GM04504 (cell line): ENCODE data around the gene GPR179.
A peak's percentile ranks its signal among the peaks of the same experiment; 100 is the strongest.

Experiments used
- DNase-seq: peaks from one replicate; pipeline ENCODE4 v3.0.0-alpha.2; 2012; ENCODE audit warnings: low read depth

The GPR179 gene

GRCh38 chr17:38343608-38344419 lies at the start of gene GPR179:
Gene GPR179 (minus strand): TSS chr17:38343956. CDS start chr17:38343789, 167 bp downstream.
- DNase-seq: no peak

GRCh38 chr17:38379448-38379847 lies 35.7 kb upstream of the GPR179 start:
- DNase-seq: no peak

GRCh38 chr17:38369124-38369886 lies 25.5 kb upstream of the GPR179 start:
- DNase-seq: no peak

- no peak for DNase-seq
These were observed 21.0 kb upstream of the GPR179 start for GRCh38 chr17:38364741-38365140.

- no peak for DNase-seq
These were observed 19.3 kb upstream of the GPR179 start for GRCh38 chr17:38363016-38363415.

- DNase-seq: no peak
These were observed 18.1 kb upstream of the GPR179 start for GRCh38 chr17:38361694-38362465.

- DNase-seq: no peak
These were observed 15.1 kb upstream of the GPR179 start for GRCh38 chr17:38358586-38359513.

GRCh38 chr17:38357486-38358123 lies 13.8 kb upstream of the GPR179 start:
- no peak for DNase-seq

- no peak for DNase-seq
These were observed 11.5 kb upstream of the GPR179 start for GRCh38 chr17:38355251-38355650.

- DNase-seq: no peak
These were observed 10.7 kb upstream of the GPR179 start for GRCh38 chr17:38354466-38354865.

GRCh38 chr17:38353668-38354067 lies 9.9 kb upstream of the GPR179 start:
- no peak for DNase-seq

- no peak for DNase-seq
These were observed 9.4 kb upstream of the GPR179 start for GRCh38 chr17:38353086-38353604.

GRCh38 chr17:38352245-38353085 lies 8.7 kb upstream of the GPR179 start:
- no peak for DNase-seq

- peak; percentile 86 for DNase-seq
These were observed 7.9 kb upstream of the GPR179 start, which contains the start of gene SOCS7 for GRCh38 chr17:38351412-38352222. Gene SOCS7 (plus strand): TSS chr17:38351844. CDS start chr17:38352053, 209 bp downstream.

GRCh38 chr17:38350035-38350434 lies 6.3 kb upstream of the GPR179 start:
- DNase-seq: no peak

- DNase-seq: peak; percentile 68
These were observed 5.5 kb upstream of the GPR179 start for GRCh38 chr17:38349097-38349730.

- no peak for DNase-seq
These were observed 2.0 kb upstream of the GPR179 start for GRCh38 chr17:38345743-38346142.

GRCh38 chr17:38344420-38344745 lies 627 bp upstream of the GPR179 start:
- no peak for DNase-seq
